CMK (cell line): ENCODE measurements around the gene FLT4.
"Not testable (repeated sequence)": the region's sequence is repeated elsewhere in the genome, so short reads cannot be mapped to it uniquely, and the experiment has no call there.

Experiments
- DNase-seq: peaks from one replicate; pipeline ENCODE4 v3.0.0-alpha.2; 2010; ENCODE audit warnings: low read depth

Gene FLT4

GRCh38 chr5:180670157-180670556 lies 20.8 kb upstream of the FLT4 start:
- DNase-seq = no peak

- DNase-seq = peak; percentile 40
Measured at GRCh38 chr5:180669661-180670060, 20.3 kb upstream of the FLT4 start.

GRCh38 chr5:180668835-180669596 lies 19.6 kb upstream of the FLT4 start:
- no peak for DNase-seq

- DNase-seq = no peak
Measured at GRCh38 chr5:180666812-180667211, 17.4 kb upstream of the FLT4 start.

- no peak for DNase-seq
Measured at GRCh38 chr5:180665682-180666404, 16.4 kb upstream of the FLT4 start.

- DNase-seq = no peak
Measured at GRCh38 chr5:180658774-180659564, 9.6 kb upstream of the FLT4 start.

GRCh38 chr5:180655243-180655642 lies 5.8 kb upstream of the FLT4 start:
- DNase-seq = not testable (repeated sequence)

- no peak for DNase-seq
Measured at GRCh38 chr5:180652771-180653170, 3.4 kb upstream of the FLT4 start.

- no peak for DNase-seq
Measured at GRCh38 chr5:180652346-180652745, 2.9 kb upstream of the FLT4 start.

- no peak for DNase-seq
Measured at GRCh38 chr5:180648658-180649296, 623 bp downstream of the FLT4 start.

GRCh38 chr5:180647941-180648500 lies 1.4 kb downstream of the FLT4 start:
- no peak for DNase-seq

- DNase-seq = no peak
Measured at GRCh38 chr5:180647465-180647864, 1.9 kb downstream of the FLT4 start.

- no peak for DNase-seq
Measured at GRCh38 chr5:180646963-180647305, 2.5 kb downstream of the FLT4 start.

- no peak for DNase-seq
Measured at GRCh38 chr5:180646289-180646962, 3.0 kb downstream of the FLT4 start.

GRCh38 chr5:180645274-180646204 lies 3.9 kb downstream of the FLT4 start:
- peak; percentile 82 for DNase-seq

GRCh38 chr5:180644825-180645273 lies 4.6 kb downstream of the FLT4 start:
- no peak for DNase-seq

- no peak for DNase-seq
Measured at GRCh38 chr5:180644129-180644824, 5.1 kb downstream of the FLT4 start.

GRCh38 chr5:180643191-180643851 lies 6.1 kb downstream of the FLT4 start:
- no peak for DNase-seq

GRCh38 chr5:180642779-180643178 lies 6.6 kb downstream of the FLT4 start:
- DNase-seq = no peak
